OCI-LY1 (cell line): Measurements from ENCODE around the gene IRF4.
"Not testable (repeated sequence)": the region's sequence is repeated elsewhere in the genome, so short reads cannot be mapped to it uniquely, and the experiment has no call there.

Source experiments
- CTCF ChIP-seq: fragments of 200-600 bp; sonication (generic), shearing (Covaris generic); IDR thresholded peaks from 2 replicates; pipeline ENCODE4 v1.5.1; 2017; ENCODE audit warnings: mild to moderate bottlenecking, antibody characterized with exemption, low read length, moderate library complexity, mixed read lengths
- EZH2 ChIP-seq: fragments of 200-600 bp; sonication (generic), shearing (Covaris generic); IDR thresholded peaks from 2 replicates; pipeline ENCODE4 v1.8.0; 2017; ENCODE audit warnings: borderline replicate concordance, mixed run types, mild to moderate bottlenecking, antibody characterized with exemption, low read length, moderate library complexity, mixed read lengths

DNA sequence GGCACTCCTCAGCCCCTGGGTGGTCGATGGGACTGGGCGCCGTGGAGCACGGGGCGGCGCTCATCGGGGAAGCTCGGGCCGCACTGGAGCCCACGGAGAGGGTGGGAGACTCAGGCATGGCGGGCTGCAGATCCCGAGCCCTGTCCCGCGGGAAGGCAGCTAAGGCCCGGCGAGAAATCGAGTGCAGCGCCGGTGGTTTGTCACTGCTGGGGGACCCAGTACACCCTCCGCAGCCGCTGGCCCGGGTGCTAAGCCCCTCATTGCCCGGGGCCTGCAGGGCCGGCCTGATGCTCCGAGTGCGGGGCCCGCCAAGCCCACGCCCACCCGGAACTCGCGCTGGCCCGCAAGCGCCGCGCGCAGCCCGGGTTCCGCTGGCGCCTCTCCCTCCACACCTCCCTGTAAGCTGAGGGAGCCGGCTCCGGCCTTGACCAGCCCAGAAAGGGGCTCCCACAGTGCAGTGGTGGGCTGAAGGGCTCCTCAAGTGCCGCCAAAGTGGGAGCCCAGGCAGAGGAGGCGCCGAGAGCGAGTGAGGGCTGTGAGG lies 34.7 kb downstream of the IRF4 start:
- not testable (repeated sequence) for TF ChIP-seq CTCF, EZH2
